ENCODE measurements around the gene CTDP1.

DNA sequence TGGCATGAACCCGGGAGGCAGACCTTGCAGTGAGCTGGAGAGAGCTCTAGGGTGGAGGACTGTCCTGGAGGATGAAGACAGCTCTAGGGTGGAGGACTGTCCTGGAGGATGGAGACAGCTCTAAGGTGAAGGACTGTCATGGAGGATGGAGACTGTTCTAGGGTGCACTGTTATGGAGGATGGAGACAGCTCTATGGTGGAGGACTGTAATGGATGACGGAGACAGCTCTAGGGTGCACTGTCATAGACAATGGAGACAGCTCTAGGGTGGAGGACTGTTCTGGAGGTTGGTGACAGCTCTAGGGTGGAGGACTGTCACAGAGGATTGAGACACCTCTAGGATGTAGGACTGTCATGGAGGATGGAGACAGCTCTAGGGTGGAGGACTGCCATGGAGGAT lies 97.1 kb downstream of the CTDP1 start:
- TF ChIP-seq, protein P1, sequence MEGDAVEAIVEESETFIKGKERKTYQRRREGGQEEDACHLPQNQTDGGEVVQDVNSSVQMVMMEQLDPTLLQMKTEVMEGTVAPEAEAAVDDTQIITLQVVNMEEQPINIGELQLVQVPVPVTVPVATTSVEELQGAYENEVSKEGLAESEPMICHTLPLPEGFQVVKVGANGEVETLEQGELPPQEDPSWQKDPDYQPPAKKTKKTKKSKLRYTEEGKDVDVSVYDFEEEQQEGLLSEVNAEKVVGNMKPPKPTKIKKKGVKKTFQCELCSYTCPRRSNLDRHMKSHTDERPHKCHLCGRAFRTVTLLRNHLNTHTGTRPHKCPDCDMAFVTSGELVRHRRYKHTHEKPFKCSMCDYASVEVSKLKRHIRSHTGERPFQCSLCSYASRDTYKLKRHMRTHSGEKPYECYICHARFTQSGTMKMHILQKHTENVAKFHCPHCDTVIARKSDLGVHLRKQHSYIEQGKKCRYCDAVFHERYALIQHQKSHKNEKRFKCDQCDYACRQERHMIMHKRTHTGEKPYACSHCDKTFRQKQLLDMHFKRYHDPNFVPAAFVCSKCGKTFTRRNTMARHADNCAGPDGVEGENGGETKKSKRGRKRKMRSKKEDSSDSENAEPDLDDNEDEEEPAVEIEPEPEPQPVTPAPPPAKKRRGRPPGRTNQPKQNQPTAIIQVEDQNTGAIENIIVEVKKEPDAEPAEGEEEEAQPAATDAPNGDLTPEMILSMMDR (IDR thresholded peaks at IDR 0.05) = no peak
- TF ChIP-seq POLR2A (IDR thresholded peaks at IDR 0.05) = no peak
